ENCODE results near the gene FNIP2.
A peak's percentile ranks its signal among the peaks of the same experiment; 100 is the strongest.
"Not testable (repeated sequence)": the region's sequence is repeated elsewhere in the genome, so short reads cannot be mapped to it uniquely, and the experiment has no call there.

FNIP2 gene

GRCh38 chr4:158768555-158769174 is at the start of gene FNIP2:
FNIP2 (plus strand) TSS chr4:158769026; CDS start chr4:158769213, 187 bp downstream.
- in situ Hi-C loops (cut with MboI; ENCODE audit: low pct_unique_long_range_greater_than_20kb, low sequenced_read_pairs): no loop called here
- peak; percentile 43 for DNase-seq

DNA sequence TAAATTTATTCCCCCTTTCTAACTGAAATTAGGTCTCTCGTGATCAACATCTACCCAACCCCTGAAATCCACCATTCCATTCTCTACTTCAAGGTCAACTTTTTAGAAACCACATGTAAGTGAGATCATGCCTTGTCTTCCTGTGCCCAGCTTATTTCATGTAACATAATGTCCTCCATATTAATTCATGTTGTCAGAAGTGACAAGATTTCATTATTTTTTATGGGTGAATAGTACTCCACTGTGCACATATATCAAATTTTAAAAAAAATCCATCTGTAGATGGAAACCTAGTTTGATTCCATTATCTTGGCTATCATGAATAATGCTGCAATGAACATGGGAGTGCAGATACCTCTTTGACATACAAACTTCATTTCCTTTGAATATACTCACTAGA is 47.1 kb upstream of the FNIP2 start:
- no peak for DNase-seq
- in situ Hi-C loops (cut with MboI; ENCODE audit: low pct_unique_long_range_greater_than_20kb, low sequenced_read_pairs): no loop called here

- in situ Hi-C loops (cut with MboI; ENCODE audit: low pct_unique_long_range_greater_than_20kb, low sequenced_read_pairs): no loop called here
- DNase-seq: peak; percentile 50
These were observed 46.4 kb upstream of the FNIP2 start for GRCh38 chr4:158722291-158722916.

DNA sequence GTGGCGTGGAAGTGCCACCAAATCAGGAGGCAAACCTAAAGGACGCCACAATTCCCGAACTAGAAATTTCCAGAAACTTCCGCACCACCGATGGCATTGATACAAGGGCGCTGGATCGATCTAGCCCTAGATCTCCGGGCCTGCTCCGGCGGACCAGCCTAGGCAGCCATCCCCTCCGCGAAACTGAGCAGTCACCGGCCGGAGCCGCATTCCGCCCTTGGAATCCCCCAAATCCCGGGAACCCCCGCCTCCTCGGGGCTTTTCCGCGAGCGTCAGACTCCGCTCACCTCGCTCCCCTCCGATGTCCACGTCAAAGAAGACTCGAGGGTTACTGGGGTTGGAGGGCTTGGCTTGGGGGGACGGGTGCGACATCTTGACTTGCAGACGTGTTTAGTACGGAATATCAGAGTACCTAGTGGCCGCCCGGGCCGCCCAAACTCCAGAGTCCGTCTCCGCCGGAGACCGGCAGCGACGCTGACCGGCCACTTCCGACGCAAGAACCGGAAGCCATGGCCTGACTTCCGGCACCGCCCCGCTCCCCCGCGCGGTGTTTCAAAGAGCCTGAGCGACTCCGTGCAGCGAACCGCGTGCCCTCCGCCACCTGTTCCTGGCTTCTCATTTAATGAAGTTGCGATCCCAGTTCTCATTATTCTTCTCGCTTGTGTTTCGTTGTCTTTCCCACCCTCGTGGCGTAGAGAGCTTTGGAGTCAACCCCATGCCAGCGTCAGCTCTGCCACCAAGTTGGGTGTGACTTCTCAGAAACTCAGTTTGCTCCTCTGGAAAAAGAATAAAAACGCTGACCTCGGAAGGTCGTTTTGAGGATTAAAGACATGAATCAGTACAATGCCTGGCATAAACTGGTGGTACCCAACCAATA is 45.7 kb upstream of the FNIP2 start, which contains the start of gene PPID:
Gene PPID (minus strand): TSS at position 480 of the 877 bp plus-strand sequence. CDS start 108 bp downstream, at position 372.
- in situ Hi-C loops (cut with MboI; ENCODE audit: low pct_unique_long_range_greater_than_20kb, low sequenced_read_pairs): no loop called here
- DNase-seq: peak; percentile 85

DNA sequence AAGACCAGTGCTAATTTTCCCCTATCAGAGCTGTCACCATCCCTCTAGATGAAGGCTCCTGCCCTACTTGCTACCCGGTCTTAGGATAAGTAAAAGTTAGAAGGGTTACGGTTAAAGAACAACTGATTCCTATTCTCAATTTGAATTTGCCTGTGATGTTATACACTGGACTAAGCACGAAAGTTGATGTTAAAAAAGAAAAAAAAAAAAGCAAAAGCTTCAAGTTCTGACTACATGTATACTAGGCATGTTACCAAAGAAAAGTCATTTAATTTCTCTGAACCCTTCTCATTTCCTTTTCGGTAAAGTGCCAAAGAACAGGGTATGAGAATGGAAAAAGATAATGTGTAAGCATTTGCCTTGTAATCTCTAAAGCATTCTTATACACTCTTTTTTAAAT is 44.2 kb upstream of the FNIP2 start:
- in situ Hi-C loops (cut with MboI; ENCODE audit: low pct_unique_long_range_greater_than_20kb, low sequenced_read_pairs): no loop called here
- DNase-seq: no peak

DNA sequence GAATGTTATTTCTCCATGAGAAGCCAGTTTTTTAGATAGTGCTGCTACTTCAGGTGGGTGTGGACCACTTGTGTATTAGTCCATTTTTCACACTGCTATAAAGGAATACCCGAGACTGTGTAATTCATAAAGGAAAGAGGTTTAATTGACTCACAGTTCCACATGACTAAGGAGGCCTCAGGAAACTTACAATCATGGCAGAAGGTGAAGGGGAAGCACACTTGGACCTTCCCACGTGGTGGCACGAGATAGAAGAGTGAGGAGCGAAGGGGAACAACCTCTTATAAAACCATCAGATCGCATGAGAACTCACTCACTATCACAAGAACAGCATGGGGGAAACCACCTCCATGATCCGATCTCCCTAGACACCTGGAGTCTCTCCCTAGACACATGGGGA is 42.2 kb upstream of the FNIP2 start:
- DNase-seq: no peak
- in situ Hi-C loops (cut with MboI; ENCODE audit: low pct_unique_long_range_greater_than_20kb, low sequenced_read_pairs): no loop called here

DNA sequence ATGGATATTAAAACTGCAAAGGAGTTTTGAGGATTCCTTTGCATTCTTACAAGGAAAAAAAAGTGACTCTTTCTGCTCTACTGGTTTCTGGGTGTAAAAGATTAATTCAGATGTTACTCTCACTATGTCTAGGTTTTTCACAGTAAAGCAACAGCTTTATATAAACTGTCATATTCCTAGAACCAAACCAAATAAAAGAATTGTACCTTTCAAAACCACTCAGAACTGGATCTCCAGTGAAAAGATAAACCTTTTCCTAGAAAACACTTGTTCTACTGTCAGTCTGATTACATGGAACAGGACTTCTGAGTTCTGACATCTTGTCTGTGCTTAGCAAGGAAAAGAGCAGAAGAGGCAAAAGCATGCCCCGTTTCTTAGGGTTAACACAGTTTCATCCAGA is 40.6 kb upstream of the FNIP2 start:
- in situ Hi-C loops (cut with MboI; ENCODE audit: low pct_unique_long_range_greater_than_20kb, low sequenced_read_pairs): no loop called here

GRCh38 chr4:158729716-158730559 is 38.9 kb upstream of the FNIP2 start:
- peak; percentile 77 for DNase-seq
- in situ Hi-C loops (cut with MboI; ENCODE audit: low pct_unique_long_range_greater_than_20kb, low sequenced_read_pairs): no loop called here

More for the DNA sequence above, 40.6 kb upstream of the FNIP2 start:
- DNase-seq: no peak

DNA sequence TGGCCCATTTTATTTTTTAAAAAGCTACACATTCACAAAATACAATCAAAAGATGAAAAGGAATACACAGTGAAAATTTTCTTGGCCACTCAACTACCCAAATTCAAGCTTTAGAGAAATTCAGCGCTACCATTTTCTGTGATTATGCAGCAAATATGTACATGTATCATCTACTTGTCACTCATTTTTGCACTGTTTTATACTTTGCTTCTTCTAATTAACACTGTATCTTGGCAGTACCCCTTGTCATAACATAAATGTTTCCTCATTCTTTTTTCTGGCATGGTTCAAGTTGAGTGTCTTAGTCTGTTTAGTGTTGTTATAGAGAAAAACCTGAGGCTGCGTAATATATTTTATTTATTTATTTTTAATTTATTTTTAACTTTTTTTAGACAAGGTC is 30.0 kb upstream of the FNIP2 start:
- in situ Hi-C loops (cut with MboI; ENCODE audit: low pct_unique_long_range_greater_than_20kb, low sequenced_read_pairs): no loop called here
- no peak for DNase-seq

DNA sequence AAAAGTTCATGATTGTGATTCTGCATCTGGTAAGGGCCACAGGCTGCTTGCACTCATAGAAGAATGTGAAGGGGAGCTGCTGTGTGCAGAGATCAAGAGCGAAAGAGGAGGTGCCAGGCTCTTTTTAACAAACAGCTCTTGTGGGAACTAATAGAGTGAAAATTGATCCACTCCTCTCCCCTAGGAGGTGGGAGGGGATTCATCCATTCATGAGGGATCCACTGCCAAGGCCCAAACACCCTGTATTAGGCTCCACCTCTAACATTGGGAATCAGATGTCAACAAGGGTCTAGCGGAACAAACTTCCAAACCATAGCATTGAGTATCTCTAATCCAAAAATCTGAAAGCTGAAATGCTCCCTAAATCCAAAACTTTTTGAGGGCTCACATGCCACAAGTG is 29.2 kb upstream of the FNIP2 start:
- DNase-seq: no peak
- in situ Hi-C loops (cut with MboI; ENCODE audit: low pct_unique_long_range_greater_than_20kb, low sequenced_read_pairs): no loop called here

DNA sequence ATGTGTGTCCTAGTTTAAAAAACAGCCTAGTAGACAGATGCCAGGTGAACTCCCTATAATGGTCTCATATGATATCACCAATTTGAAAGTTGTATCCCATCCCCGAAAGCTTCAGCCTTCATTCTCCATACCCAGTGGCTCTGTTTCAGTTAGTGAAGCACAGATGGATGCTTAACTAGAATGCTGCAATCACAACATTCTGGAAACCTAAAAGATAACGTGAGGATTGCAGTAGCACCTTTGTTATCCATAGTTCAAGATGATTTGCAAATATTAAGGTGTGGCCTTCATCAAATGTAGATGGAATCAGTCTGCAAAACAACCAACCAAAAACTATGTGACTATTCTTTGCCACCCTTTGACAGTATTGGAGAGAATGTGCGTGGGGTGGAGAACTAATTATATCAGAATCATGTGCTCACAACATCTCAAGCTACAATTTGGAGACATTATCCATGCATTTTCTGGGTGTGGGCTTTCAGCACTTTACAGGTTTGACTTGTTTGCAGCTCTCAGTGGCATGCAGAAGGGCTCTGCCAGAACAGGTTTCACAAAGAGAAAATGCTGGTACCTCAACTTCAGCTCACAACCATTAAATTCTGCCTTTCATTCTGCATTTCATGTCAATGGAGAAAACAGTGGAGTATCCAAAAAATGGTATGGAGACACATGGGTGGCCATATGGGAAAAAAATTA is 27.4 kb upstream of the FNIP2 start:
- in situ Hi-C loops (cut with MboI; ENCODE audit: low pct_unique_long_range_greater_than_20kb, low sequenced_read_pairs): no loop called here
- DNase-seq: no peak

DNA sequence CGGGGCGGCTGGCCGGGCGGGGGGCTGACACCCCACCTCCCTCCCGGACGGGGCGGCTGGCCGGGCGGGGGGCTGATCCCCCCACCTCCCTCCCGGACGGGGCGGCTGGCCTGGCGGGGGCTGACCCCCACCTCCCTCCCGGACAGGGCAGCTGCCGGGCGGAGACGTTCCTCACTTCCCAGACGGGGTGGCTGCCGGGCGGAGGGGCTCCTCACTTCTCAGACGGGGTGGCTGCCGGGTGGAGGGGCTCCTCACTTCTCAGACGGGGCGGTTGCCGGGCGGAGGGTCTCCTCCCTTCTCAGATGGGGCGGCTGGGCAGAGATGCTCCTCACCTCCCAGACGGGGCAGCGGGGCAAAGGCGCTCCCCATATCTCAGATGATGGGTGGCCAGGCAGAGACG is 22.3 kb upstream of the FNIP2 start:
- in situ Hi-C loops (cut with MboI; ENCODE audit: low pct_unique_long_range_greater_than_20kb, low sequenced_read_pairs); DNase-seq: not testable (repeated sequence)

DNA sequence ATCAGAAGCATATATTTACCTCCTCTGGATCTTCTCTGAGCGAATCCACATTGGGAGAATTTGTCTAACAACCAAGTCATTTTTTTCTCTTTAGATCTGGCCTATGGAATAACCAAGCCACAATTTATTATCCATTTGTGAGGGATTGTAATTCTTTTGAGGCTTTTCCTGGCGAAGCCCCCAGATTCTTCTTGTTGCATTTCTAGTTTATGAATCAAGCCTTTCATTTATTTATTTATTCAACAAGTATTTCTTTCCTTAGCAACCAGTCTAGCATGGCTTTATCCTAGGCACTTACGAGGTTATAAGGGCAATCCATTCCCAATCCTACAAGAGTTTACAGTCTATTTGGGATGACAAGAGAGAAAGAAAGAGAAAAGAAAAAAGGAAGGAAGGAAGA is 18.4 kb upstream of the FNIP2 start:
- in situ Hi-C loops (cut with MboI; ENCODE audit: low pct_unique_long_range_greater_than_20kb, low sequenced_read_pairs): no loop called here
- no peak for DNase-seq

- in situ Hi-C loops (cut with MboI; ENCODE audit: low pct_unique_long_range_greater_than_20kb, low sequenced_read_pairs): no loop called here
- no peak for DNase-seq
These were observed 14.2 kb upstream of the FNIP2 start for GRCh38 chr4:158754385-158755180.

DNA sequence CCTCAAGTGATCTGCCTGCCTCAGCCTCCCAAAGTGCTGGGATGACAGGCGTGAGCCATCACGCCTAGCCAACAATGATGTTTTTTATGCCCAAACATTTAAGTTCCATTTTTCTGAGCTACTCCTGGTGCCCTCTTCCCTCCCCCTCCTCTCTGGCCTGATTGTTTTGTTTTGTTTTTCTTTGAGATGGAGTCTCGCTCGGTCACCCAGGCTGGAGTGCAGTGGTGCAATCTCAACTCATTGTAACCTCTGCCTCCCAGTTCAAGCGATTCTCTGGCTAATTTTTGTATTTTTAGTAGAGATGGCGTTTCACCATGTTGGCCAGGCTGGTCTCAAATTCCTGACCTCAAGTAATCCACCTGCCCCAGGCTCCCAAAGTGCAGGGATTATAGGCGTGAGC is 13.0 kb upstream of the FNIP2 start:
- in situ Hi-C loops (cut with MboI; ENCODE audit: low pct_unique_long_range_greater_than_20kb, low sequenced_read_pairs); DNase-seq: not testable (repeated sequence)

GRCh38 chr4:158756588-158756987 is 12.2 kb upstream of the FNIP2 start:
- in situ Hi-C loops (cut with MboI; ENCODE audit: low pct_unique_long_range_greater_than_20kb, low sequenced_read_pairs): no loop called here
- DNase-seq: no peak

DNA sequence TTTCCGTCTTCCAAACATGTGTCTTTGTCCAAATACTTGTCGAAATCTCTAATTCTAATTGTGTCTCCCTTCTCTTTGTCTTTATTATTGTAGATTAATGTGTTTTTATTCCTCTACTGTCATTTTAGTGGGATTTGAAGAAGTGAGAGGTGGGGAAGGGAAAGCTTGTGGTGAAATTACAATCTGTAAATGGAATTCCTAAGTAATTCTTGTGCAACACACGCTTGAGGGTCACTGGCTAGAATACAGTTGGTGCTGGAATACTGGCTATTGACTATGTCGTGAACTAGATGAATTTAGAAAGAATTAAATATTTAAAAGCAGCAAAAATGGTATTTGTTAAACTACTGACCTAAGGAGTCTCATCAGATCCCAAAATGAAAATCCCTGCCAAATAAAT is 10.7 kb upstream of the FNIP2 start:
- no peak for DNase-seq
- in situ Hi-C loops (cut with MboI; ENCODE audit: low pct_unique_long_range_greater_than_20kb, low sequenced_read_pairs): no loop called here

GRCh38 chr4:158758703-158759102 is 10.1 kb upstream of the FNIP2 start:
- in situ Hi-C loops (cut with MboI; ENCODE audit: low pct_unique_long_range_greater_than_20kb, low sequenced_read_pairs): no loop called here
- no peak for DNase-seq

Measured in KBM-7 (cell line).